Panc1 (cell line): Measurements from ENCODE around the gene CEBPB. TPM values are rescaled to one million over a fixed set of nuclear protein-coding genes. Genes with fewer than 3 reads are reported as not detected.

Experiments
- ATAC-seq: fragments of 200-7000 bp; cut with Tn5 transposase; 2 replicates; pipeline ENCODE4 v1.9.1; 2020; ENCODE audit warnings: mild to moderate bottlenecking, moderate library complexity
- BruUV-seq: library from RNA; stranded (reverse); fragments of 400-500 nt; replicated peaks from 2 replicates; lab custom pipeline; 2021; lab: Mats Ljungman, UMichigan
- CTCF ChIA-PET: fragments of 300-600 bp; sonication (Branson Sonifier 250); formaldehyde crosslinking; loops from one replicate; lab custom pipeline; 2022; ENCODE audit warnings: antibody characterized with exemption; lab: Charles Lee
- POLR2A ChIA-PET: fragments of 300-600 bp; sonication (Branson Sonifier 250); formaldehyde crosslinking; loops from one replicate; lab custom pipeline; 2022; ENCODE audit warnings: antibody characterized with exemption; lab: Charles Lee
- DNase-seq: peaks from one replicate; pipeline ENCODE4 v3.0.0-alpha.2; 2010; ENCODE audit warnings: low read depth, low spot score
- H3K27ac ChIP-seq: 2 replicates; pipeline ENCODE4 v1.5.1; 2011; ENCODE audit warnings: mild to moderate bottlenecking, low read length, inconsistent platforms
- H3K27me3 ChIP-seq: fragments of 200-500 bp; sonication (Bioruptor generic); 2 replicates; pipeline ENCODE4 v1.6.0; 2014; ENCODE audit warnings: low read length, inconsistent platforms; ENCODE audit not compliant: control insufficient read depth, insufficient read depth
- H3K36me3 ChIP-seq: fragments of 200-500 bp; sonication (Bioruptor generic); 2 replicates; pipeline ENCODE4 v1.5.1; 2014; ENCODE audit warnings: inconsistent platforms, mild to moderate bottlenecking, low read length, moderate library complexity; ENCODE audit not compliant: control insufficient read depth, insufficient read depth
- H3K4me1 ChIP-seq: 2 replicates; pipeline ENCODE4 v1.5.1; 2011; ENCODE audit warnings: inconsistent platforms, mild to moderate bottlenecking, low read length, moderate library complexity; ENCODE audit not compliant: control insufficient read depth, insufficient read depth
- H3K4me3 ChIP-seq, 2 experiments: 2 replicates each; pipeline ENCODE4 v1.5.1; 2011 to 2012; ENCODE audit warnings: low read depth in 2 of 2, low read length in 2 of 2, mild to moderate bottlenecking in 2 of 2, inconsistent platforms in 1 of 2, moderate library complexity in 1 of 2
- H3K9me3 ChIP-seq: fragments of 200-500 bp; sonication (Bioruptor generic); 2 replicates; pipeline ENCODE4 v1.5.1; 2014; ENCODE audit warnings: low read depth, mild to moderate bottlenecking, inconsistent platforms, low read length, moderate library complexity; ENCODE audit not compliant: control insufficient read depth, insufficient read depth
- CTCF ChIP-seq: fragments of 450-650 bp; IDR thresholded peaks from 2 replicates; pipeline ENCODE4 v1.5.1; 2017; ENCODE audit warnings: mild to moderate bottlenecking
- POLR2AphosphoS5 ChIP-seq: IDR thresholded peaks from 2 replicates; pipeline ENCODE4 v1.6.1; 2012; ENCODE audit warnings: mild to moderate bottlenecking, low read depth, low read length, moderate library complexity
- SIN3A ChIP-seq: IDR thresholded peaks from 2 replicates; pipeline ENCODE4 v1.6.1; 2012; ENCODE audit warnings: low read depth, mild to moderate bottlenecking, low read length, moderate library complexity, borderline replicate concordance; ENCODE audit not compliant: insufficient read depth
- TCF7L2 ChIP-seq: IDR thresholded peaks from 2 replicates; pipeline ENCODE4 v1.6.1; 2011; ENCODE audit warnings: mild to moderate bottlenecking, low read depth, low read length, inconsistent platforms
- in situ Hi-C: cut with HindIII; loops from 2 replicates; pipeline ENCODE4 v1.10.0; 2016; ENCODE audit warnings: low sequenced_read_pairs, low pct_unique_long_range_greater_than_20kb
- intact Hi-C: fragments of 100-400 bp; cut with micrococcal nuclease; formaldehyde crosslinking; loops from one replicate; pipeline ENCODE4 v1.10.0; 2022; ENCODE audit not compliant: unreplicated experiment
- total RNA-seq: library from RNA; stranded (reverse); gene quantifications from one replicate; pipeline ENCODE4 v1.2.1, GENCODE V29; 2021; ENCODE audit not compliant: unreplicated experiment
- TF ChIP-seq, protein P1 (sequence below), 2 experiments: IDR thresholded peaks; 2 replicates each; pipeline ENCODE4 v1.6.1; 2011 to 2012; ENCODE audit warnings: low read depth in 2 of 2, control low read depth in 1 of 2, low read length in 1 of 2, mild to moderate bottlenecking in 1 of 2, moderate library complexity in 1 of 2; ENCODE audit not compliant: insufficient read depth in 1 of 2

Gene CEBPB
- total RNA-seq, 1 experiment from 2014 or later, result 52.1 TPM

- TF ChIP-seq POLR2AphosphoS5 (no peak), TCF7L2 (no peak), SIN3A (no peak), CTCF (no peak)
- TF ChIP-seq, protein P1, sequence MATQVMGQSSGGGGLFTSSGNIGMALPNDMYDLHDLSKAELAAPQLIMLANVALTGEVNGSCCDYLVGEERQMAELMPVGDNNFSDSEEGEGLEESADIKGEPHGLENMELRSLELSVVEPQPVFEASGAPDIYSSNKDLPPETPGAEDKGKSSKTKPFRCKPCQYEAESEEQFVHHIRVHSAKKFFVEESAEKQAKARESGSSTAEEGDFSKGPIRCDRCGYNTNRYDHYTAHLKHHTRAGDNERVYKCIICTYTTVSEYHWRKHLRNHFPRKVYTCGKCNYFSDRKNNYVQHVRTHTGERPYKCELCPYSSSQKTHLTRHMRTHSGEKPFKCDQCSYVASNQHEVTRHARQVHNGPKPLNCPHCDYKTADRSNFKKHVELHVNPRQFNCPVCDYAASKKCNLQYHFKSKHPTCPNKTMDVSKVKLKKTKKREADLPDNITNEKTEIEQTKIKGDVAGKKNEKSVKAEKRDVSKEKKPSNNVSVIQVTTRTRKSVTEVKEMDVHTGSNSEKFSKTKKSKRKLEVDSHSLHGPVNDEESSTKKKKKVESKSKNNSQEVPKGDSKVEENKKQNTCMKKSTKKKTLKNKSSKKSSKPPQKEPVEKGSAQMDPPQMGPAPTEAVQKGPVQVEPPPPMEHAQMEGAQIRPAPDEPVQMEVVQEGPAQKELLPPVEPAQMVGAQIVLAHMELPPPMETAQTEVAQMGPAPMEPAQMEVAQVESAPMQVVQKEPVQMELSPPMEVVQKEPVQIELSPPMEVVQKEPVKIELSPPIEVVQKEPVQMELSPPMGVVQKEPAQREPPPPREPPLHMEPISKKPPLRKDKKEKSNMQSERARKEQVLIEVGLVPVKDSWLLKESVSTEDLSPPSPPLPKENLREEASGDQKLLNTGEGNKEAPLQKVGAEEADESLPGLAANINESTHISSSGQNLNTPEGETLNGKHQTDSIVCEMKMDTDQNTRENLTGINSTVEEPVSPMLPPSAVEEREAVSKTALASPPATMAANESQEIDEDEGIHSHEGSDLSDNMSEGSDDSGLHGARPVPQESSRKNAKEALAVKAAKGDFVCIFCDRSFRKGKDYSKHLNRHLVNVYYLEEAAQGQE (IDR thresholded peaks at IDR 0.05; ENCODE audit: insufficient read depth in 1 of 2, low read depth in 2 of 2, low read length in 1 of 2), result no peak
- in situ Hi-C loops (no loop called here), intact Hi-C loops (no loop called here)
- no peaks in the 10 kb centered on the region; the same call in 1 of the 2 replicates for H3K9me3 ChIP-seq
- no peak overlapping the region for H3K27ac ChIP-seq
- no peak for ATAC-seq
- no peaks in the 10 kb centered on the region for H3K36me3 ChIP-seq
- BruUV-seq, result no TSS peak
- no peaks in the 10 kb centered on the region for H3K4me1 ChIP-seq
- DNase-seq, result no peak
- no peak overlapping the region for H3K4me3 ChIP-seq
- no peaks in the 10 kb centered on the region for H3K27me3 ChIP-seq
- POLR2A ChIA-PET, result no interaction called here
- CTCF ChIA-PET, result no interaction called here
Measured at GRCh38 chr20:50202677-50203076, 12.0 kb downstream of the CEBPB start.

- no peaks in the 10 kb centered on the region; the same call in 1 of the 2 replicates for H3K9me3 ChIP-seq
- TF ChIP-seq, protein P1 (IDR thresholded peaks at IDR 0.05; ENCODE audit: insufficient read depth in 1 of 2, low read depth in 2 of 2, low read length in 1 of 2), result no peak
- TF ChIP-seq SIN3A (no peak), CTCF (no peak), TCF7L2 (no peak), POLR2AphosphoS5 (no peak)
- BruUV-seq, result no TSS peak
- in situ Hi-C loops, result no loop called here
- intact Hi-C loops, result no loop called here
- no peaks in the 10 kb centered on the region for H3K4me1 ChIP-seq
- ChIA-PET POLR2A (no interaction called here), CTCF (no interaction called here)
- no peak overlapping the region for H3K4me3 ChIP-seq
- ATAC-seq (no peak), DNase-seq (no peak)
- no peaks in the 10 kb centered on the region for H3K36me3 ChIP-seq
- H3K27me3 ChIP-seq, result no peaks in the 10 kb centered on the region
- H3K27ac ChIP-seq, result no peak overlapping the region
Measured at GRCh38 chr20:50203951-50204937, 13.6 kb downstream of the CEBPB start.
